ENCODE results near the gene RBMS1.

- TF ChIP-seq CTCF (IDR thresholded peaks at IDR 0.05) (no peak), POLR2A (IDR thresholded peaks at IDR 0.05) (no peak), POLR2AphosphoS5 (IDR thresholded peaks at IDR 0.05) (peak in 1 of 4 donors; percentile 48), EP300 (IDR thresholded peaks at IDR 0.05) (no peak)
Measured at GRCh38 chr2:160351956-160352355, 141.7 kb downstream of the RBMS1 start.

Data from sigmoid colon (tissue), 4 donors.